OCI-LY7 (cell line): ENCODE results near the gene TMEM119. TPM values are rescaled to one million over a fixed set of nuclear protein-coding genes. Genes with fewer than 3 reads are reported as not detected.

Source experiments
- BruUV-seq: library from RNA; stranded (reverse); fragments of 400-500 nt; replicated peaks from 2 replicates; lab custom pipeline; 2021; lab: Mats Ljungman, UMichigan
- CTCF ChIA-PET: fragments of 300-600 bp; sonication (Branson Sonifier 250); formaldehyde crosslinking; loops from one replicate; lab custom pipeline; 2022; ENCODE audit warnings: antibody characterized with exemption; ENCODE audit not compliant: unreplicated experiment; lab: Charles Lee
- POLR2A ChIA-PET: fragments of 300-600 bp; sonication (Branson Sonifier 250); formaldehyde crosslinking; loops from one replicate; lab custom pipeline; 2022; ENCODE audit warnings: antibody characterized with exemption; lab: Charles Lee
- DNase-seq: peaks from one replicate; pipeline ENCODE4 v3.0.0-alpha.2; 2015; ENCODE audit warnings: low spot score
- H2AFZ ChIP-seq: fragments of 200-600 bp; sonication (generic), shearing (Covaris generic); 2 replicates; pipeline ENCODE4 v1.6.1; 2014; ENCODE audit warnings: mild to moderate bottlenecking, antibody characterized with exemption, low read length, moderate library complexity
- H3K27ac ChIP-seq: fragments of 200-600 bp; sonication (generic); 2 replicates; pipeline ENCODE4 v1.5.1; 2014; ENCODE audit warnings: mixed run types, low read depth, mild to moderate bottlenecking, moderate library complexity, low read length, inconsistent platforms; ENCODE audit not compliant: poor library complexity, severe bottlenecking
- H3K36me3 ChIP-seq: fragments of 200-600 bp; sonication (generic); 2 replicates; pipeline ENCODE4 v1.6.1; 2014; ENCODE audit warnings: mild to moderate bottlenecking, antibody characterized with exemption, low read length, moderate library complexity, mixed read lengths; ENCODE audit not compliant: insufficient read depth
- H3K4me1 ChIP-seq: fragments of 200-600 bp; sonication (generic); 2 replicates; pipeline ENCODE4 v1.5.1; 2014; ENCODE audit warnings: mild to moderate bottlenecking, low read length; ENCODE audit not compliant: insufficient read depth, poor library complexity, severe bottlenecking
- H3K4me2 ChIP-seq: fragments of 200-600 bp; sonication (generic); 2 replicates; pipeline ENCODE4 v1.6.1; 2014; ENCODE audit warnings: mild to moderate bottlenecking, low read length
- H3K4me3 ChIP-seq: fragments of 200-600 bp; sonication (generic); 2 replicates; pipeline ENCODE4 v1.5.1; 2014; ENCODE audit warnings: mild to moderate bottlenecking, low read depth, low read length; ENCODE audit not compliant: poor library complexity, severe bottlenecking
- H3K79me2 ChIP-seq: fragments of 200-600 bp; sonication (generic); 2 replicates; pipeline ENCODE4 v1.6.1; 2016; ENCODE audit warnings: low read depth, mild to moderate bottlenecking, low read length, moderate library complexity, mixed read lengths; ENCODE audit not compliant: insufficient read depth
- H3K9me2 ChIP-seq: fragments of 200-600 bp; sonication (generic); 2 replicates; pipeline ENCODE4 v1.6.1; 2016; ENCODE audit warnings: mild to moderate bottlenecking, low read length, mixed read lengths; ENCODE audit not compliant: insufficient read depth
- H3K9me3 ChIP-seq: fragments of 200-600 bp; sonication (generic); 2 replicates; pipeline ENCODE4 v1.6.1; 2014; ENCODE audit warnings: mild to moderate bottlenecking, mixed run types, low read length, mixed read lengths
- H4K20me1 ChIP-seq: fragments of 200-600 bp; sonication (generic); 2 replicates; pipeline ENCODE4 v1.6.1; 2014; ENCODE audit warnings: mild to moderate bottlenecking, antibody characterized with exemption, low read length, moderate library complexity, mixed read lengths; ENCODE audit not compliant: insufficient read depth
- EZH2phosphoT487 ChIP-seq: fragments of 200-600 bp; sonication (generic); IDR thresholded peaks from 2 replicates; pipeline ENCODE4 v1.6.1; 2018; ENCODE audit warnings: low read depth, borderline replicate concordance, mild to moderate bottlenecking, mixed run types, antibody characterized with exemption, low read length, moderate library complexity, mixed read lengths
- intact Hi-C: fragments of 100-400 bp; cut with micrococcal nuclease; formaldehyde crosslinking; loops from one replicate; pipeline ENCODE4 v1.10.0; 2022; ENCODE audit not compliant: unreplicated experiment
- total RNA-seq, 2 experiments: library from RNA; depleted of rRNA in 1 of 2; stranded (reverse); fragments of >200 nt in 1 of 2; shearing (Covaris generic) in 1 of 2; gene quantifications; 2 replicates each; pipeline ENCODE4 v1.2.3, GENCODE V29; 2014 to 2022
- TF ChIP-seq, protein P1 (sequence below): fragments of 200-600 bp; sonication (generic); conservative IDR thresholded peaks from 2 replicates; pipeline ENCODE4 v1.5.1; 2014; ENCODE audit warnings: mild to moderate bottlenecking, antibody characterized with exemption, low read length, moderate library complexity, mixed read lengths

The TMEM119 gene
- total RNA-seq, 2 experiments from 2014 or later, result not detected

DNA sequence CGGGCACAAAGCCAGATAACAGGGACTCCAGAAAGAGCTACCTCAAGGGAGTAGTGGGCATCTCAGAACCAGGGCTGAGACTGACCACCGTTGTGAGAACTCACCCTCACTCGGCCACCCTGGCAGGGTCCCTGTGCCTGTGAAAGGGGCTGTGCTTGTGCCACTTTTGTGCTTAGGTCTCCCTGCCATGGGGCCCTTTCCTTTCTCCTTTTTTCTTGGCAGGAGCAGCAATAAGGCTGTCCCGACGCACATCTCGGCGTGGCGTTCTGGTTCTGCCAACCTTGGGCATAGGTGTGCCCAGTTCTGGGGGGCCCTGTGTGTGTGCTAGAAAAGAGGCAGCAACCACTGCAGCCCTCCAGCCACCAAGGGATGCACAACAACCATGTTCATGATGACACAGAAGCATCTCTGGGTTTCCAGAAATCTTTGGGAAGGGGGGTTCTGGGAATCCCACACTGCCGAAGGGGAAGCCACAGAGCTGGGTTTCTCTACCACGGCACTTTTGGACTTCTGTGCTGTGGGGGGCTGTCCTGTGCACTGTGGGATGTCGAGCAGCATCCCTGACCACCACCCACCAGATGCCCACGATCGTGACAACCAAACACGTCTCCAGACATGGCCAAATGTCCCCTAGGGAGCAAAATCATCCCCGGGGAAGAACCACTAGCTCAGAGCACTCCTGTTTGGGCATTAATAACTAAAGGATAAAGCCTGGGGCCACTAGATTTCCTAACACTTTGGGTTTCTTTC lies 13.1 kb upstream of the TMEM119 start:
- Histone ChIP-seq H3K9me3 (peaks cover 8% of the 10 kb centered on the region), H3K4me2 (no peak overlapping the region), H3K4me1 (peaks cover 4% of the 10 kb centered on the region), H2AFZ (no peak overlapping the region), H3K27ac (no peak overlapping the region), H3K36me3 (no peaks in the 10 kb centered on the region), H3K79me2 (no peaks in the 10 kb centered on the region), H4K20me1 (no peaks in the 10 kb centered on the region), H3K4me3 (no peak overlapping the region), H3K9me2 (no peaks in the 10 kb centered on the region)
- no peak for DNase-seq
- ChIA-PET CTCF (interaction anchor here (0.6 kb wide), 1 partner anchor 18 kb away, joined by 3 read pairs; no protein-coding TSS in a partner anchor), POLR2A (interaction anchor here (0.5 to 1.0 kb wide), 3 partner anchors 9 to 70 kb away, joined by 3 to 4 read pairs (median 4); partner anchors contain the start of gene TMEM119)
- TF ChIP-seq, protein P1, sequence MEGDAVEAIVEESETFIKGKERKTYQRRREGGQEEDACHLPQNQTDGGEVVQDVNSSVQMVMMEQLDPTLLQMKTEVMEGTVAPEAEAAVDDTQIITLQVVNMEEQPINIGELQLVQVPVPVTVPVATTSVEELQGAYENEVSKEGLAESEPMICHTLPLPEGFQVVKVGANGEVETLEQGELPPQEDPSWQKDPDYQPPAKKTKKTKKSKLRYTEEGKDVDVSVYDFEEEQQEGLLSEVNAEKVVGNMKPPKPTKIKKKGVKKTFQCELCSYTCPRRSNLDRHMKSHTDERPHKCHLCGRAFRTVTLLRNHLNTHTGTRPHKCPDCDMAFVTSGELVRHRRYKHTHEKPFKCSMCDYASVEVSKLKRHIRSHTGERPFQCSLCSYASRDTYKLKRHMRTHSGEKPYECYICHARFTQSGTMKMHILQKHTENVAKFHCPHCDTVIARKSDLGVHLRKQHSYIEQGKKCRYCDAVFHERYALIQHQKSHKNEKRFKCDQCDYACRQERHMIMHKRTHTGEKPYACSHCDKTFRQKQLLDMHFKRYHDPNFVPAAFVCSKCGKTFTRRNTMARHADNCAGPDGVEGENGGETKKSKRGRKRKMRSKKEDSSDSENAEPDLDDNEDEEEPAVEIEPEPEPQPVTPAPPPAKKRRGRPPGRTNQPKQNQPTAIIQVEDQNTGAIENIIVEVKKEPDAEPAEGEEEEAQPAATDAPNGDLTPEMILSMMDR, result no peak
- no peak for TF ChIP-seq EZH2phosphoT487
- intact Hi-C loops, result no loop called here
- no TSS peak for BruUV-seq

DNA sequence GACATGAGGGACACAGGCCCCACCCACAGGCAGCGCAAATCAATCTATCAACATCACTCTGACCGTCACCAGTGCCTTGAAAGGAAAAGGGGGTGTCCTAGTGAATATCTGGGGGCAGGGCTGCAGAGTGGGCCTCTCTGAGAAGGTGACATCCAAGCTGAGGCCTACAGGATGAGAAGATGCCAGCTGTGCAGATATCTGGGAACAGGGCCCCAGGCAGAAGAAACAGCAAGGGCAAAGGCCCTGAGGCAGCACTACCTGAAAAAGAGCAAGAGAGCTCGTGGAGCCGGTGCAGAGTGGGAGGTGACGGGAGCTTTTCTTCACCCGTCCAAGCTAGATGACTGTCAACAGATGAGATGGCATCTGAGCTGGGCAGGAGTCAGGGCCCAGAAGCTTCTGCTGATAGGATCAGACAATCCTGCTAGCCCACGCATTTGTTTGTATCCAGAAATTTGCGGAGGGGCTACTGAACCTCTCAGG lies 12.5 kb upstream of the TMEM119 start:
- no peaks in the 10 kb centered on the region for H3K79me2 ChIP-seq
- H3K27ac ChIP-seq, result no peak overlapping the region
- H3K9me2 ChIP-seq, result no peaks in the 10 kb centered on the region
- BruUV-seq, result no TSS peak
- TF ChIP-seq, protein P1, result no peak
- no peak for TF ChIP-seq EZH2phosphoT487
- H3K9me3 ChIP-seq, result peaks cover 1% of the 10 kb centered on the region; the same call in 1 of the 2 replicates
- H4K20me1 ChIP-seq, result no peaks in the 10 kb centered on the region
- peaks cover 4% of the 10 kb centered on the region for H3K4me1 ChIP-seq
- POLR2A ChIA-PET, result interaction anchor here (1.0 kb wide), 1 partner anchor 10 kb away, joined by 4 read pairs; no protein-coding TSS in a partner anchor
- no peak overlapping the region for H2AFZ ChIP-seq
- no peak for DNase-seq
- intact Hi-C loops, result no loop called here
- CTCF ChIA-PET, result no interaction called here
- H3K4me2 ChIP-seq, result no peak overlapping the region
- H3K4me3 ChIP-seq, result no peak overlapping the region
- no peaks in the 10 kb centered on the region for H3K36me3 ChIP-seq
